Ovary (tissue), 9 donors: ENCODE results near the gene ST6GALNAC3. TPM values are rescaled to one million over a fixed set of nuclear protein-coding genes. Genes with fewer than 3 reads are reported as not detected.
"Not testable (repeated sequence)": the region's sequence is repeated elsewhere in the genome, so short reads cannot be mapped to it uniquely, and the experiment has no call there.

ENCODE experiments used
- DNase-seq, 5 donors: peaks; one replicate each; pipeline ENCODE4 v3.0.0-alpha.2; 2019 to 2020
- H3K27ac ChIP-seq, 2 donors: fragments of 200-600 bp; one replicate each; pipeline versions ENCODE4 v1.5.1 to v1.8.0; 2019 to 2022
- H3K27me3 ChIP-seq: fragments of 200-600 bp; one replicate; pipeline ENCODE4 v1.8.0; 2022
- H3K36me3 ChIP-seq: fragments of 200-600 bp; sonication (generic); one replicate; pipeline ENCODE4 v1.5.1; 2019
- H3K4me1 ChIP-seq: one replicate; pipeline ENCODE4 v1.8.1; 2013; ENCODE audit warnings: mild to moderate bottlenecking, moderate library complexity; ENCODE audit not compliant: insufficient read depth
- H3K4me3 ChIP-seq: fragments of 200-600 bp; sonication (generic); one replicate; pipeline ENCODE4 v1.5.1; 2017
- H3K9me3 ChIP-seq, 2 donors: fragments of 200-600 bp in 1 of 2; sonication (generic) in 1 of 2; one replicate each; pipeline versions ENCODE4 v1.5.1 to v1.8.1; 2013 to 2019; ENCODE audit warnings: mild to moderate bottlenecking in 1 of 2, moderate library complexity in 1 of 2
- EP300 ChIP-seq: sonication (generic); formaldehyde crosslinking; IDR thresholded peaks from one replicate; pipeline ENCODE4 v1.6.1; 2017; ENCODE audit warnings: antibody characterized with exemption
- POLR2A ChIP-seq: fragments of 450-650 bp; IDR thresholded peaks from one replicate; pipeline ENCODE4 v1.6.1; 2017; ENCODE audit warnings: antibody characterized with exemption, mild to moderate bottlenecking, moderate library complexity
- WGBS, 3 donors: extraction: QIAGEN DNeasy Blood & Tissue Kit in 1 of 3; methylation state at CpG; one replicate each; pipeline versions ENCODE4 v1.1.5 to v1.1.7; 2013 to 2017; 5-methylcytosine and 5-hydroxymethylcytosine counted together
- intact Hi-C, 4 donors: fragments of 100-400 bp; cut with DNase I; formaldehyde crosslinking; loops; one replicate each; pipeline versions ENCODE4 v1.11.0 to v1.15.1; 2022 to 2023
- polyA plus RNA-seq, 2 donors: library from polyadenylated mRNA; stranded (reverse); fragments of 200-250 nt in 1 of 2; fragments of 350-450 nt in 1 of 2; fragmentation: Illumina TruSeq in 1 of 2; extraction: RNeasy Lipid Tissue Mini Kit (QIAGEN cat#74804) in 1 of 2; gene quantifications; one replicate each; pipeline ENCODE4 v1.2.3, GENCODE V29; 2013 to 2014
- total RNA-seq, 7 donors: library from RNA; depleted of rRNA in 2 of 7; stranded (reverse); fragments of >200 nt in 2 of 7; fragmentation: NEBNext Ultra II Directional in 3 of 7; extraction: Animal tissue kit (Norgen Biotek cat#: 25700) in 3 of 7; gene quantifications; one replicate each; pipeline versions ENCODE4 v1.1.0 to v1.2.4, GENCODE V29; 2016 to 2023
- TF ChIP-seq, protein P1 (sequence below), 3 donors: fragments of 450-650 bp in 2 of 3; fragments of 200-600 bp in 1 of 3; IDR thresholded peaks; one replicate each; pipeline versions ENCODE4 v1.5.1 to v1.8.0; 2016 to 2022; ENCODE audit warnings: antibody characterized with exemption in 3 of 3, mild to moderate bottlenecking in 1 of 3
- donor health status: DM: no; HTN: no; CAD: no; lungs with moderate emphysema.
- donor health status: DM: no; HTN: no; CAD: no.
- donor health status: Bipolar disorder and iron deficiency.
- donor health status: DM: yes; HTN: yes; CAD: no.
- donor health status: DM: no; HTN: no; CAD: no.
- donor health status: DM: yes; HTN: yes; CAD: no.

ST6GALNAC3 gene
- total and polyA plus RNA-seq, 9 donors, result 1.9 to 6.7 (median 4.0) TPM

DNA sequence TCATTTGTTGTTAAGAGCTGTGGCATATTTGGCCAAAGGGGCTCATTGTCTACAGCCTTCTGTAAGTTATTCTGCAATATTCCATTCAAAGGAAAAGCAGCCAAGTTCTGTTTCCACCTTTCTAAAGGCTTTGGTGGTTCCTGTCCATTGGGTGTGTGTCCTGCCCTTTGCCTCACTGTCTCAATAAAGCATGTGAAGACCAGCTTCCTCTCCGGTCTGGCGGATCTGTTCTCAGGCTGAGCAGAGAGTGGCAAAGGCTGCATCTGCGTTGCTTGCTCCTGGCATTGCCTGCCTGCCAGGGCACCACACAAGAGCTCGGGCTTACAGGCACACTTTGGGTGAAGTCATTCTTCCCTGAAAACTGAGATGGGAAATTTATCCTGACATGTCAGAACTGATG is 34.9 kb downstream of the ST6GALNAC3 start:
- H3K27ac ChIP-seq, result no peak overlapping the region
- intact Hi-C loops, result no loop called here

DNA sequence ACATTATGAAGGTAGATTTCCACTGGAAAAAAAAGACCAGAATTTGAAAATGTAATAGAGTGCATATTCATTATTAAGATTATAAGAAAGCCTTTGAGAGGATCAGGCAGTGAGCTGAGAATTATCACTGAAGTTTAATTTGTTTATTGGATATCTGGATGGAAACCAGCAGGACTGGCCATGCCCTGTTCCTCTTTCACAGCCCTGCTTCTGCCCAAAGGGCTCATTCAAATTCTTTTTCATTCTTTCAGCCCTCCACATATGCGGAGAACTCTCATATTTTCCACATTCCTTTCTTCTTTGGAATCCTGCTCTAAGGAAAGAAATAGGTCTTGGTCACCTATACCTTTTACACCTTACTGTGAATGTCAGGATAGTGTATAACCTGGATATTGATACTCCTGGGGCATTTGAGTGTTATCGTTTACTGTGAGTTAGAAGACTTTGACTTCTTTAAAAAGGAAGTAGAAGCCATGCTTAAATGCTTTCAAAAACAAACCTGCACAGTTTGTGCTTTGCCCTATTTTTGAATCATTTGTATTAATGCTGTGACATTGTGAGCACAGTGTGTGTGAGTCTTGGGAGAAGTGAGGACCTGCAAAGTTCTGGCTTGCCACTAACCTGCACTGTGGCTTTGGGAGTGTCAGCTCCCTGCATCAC is 35.5 kb downstream of the ST6GALNAC3 start:
- Histone ChIP-seq H3K4me1 (no peaks in the 10 kb centered on the region), H3K27me3 (no peaks in the 10 kb centered on the region), H3K36me3 (no peaks in the 10 kb centered on the region), H3K9me3 (no peaks in the 10 kb centered on the region), H3K4me3 (no peak overlapping the region), H3K27ac (no peak overlapping the region)
- DNase-seq, result no peak
- TF ChIP-seq POLR2A (no peak), EP300 (no peak)
- TF ChIP-seq, protein P1, sequence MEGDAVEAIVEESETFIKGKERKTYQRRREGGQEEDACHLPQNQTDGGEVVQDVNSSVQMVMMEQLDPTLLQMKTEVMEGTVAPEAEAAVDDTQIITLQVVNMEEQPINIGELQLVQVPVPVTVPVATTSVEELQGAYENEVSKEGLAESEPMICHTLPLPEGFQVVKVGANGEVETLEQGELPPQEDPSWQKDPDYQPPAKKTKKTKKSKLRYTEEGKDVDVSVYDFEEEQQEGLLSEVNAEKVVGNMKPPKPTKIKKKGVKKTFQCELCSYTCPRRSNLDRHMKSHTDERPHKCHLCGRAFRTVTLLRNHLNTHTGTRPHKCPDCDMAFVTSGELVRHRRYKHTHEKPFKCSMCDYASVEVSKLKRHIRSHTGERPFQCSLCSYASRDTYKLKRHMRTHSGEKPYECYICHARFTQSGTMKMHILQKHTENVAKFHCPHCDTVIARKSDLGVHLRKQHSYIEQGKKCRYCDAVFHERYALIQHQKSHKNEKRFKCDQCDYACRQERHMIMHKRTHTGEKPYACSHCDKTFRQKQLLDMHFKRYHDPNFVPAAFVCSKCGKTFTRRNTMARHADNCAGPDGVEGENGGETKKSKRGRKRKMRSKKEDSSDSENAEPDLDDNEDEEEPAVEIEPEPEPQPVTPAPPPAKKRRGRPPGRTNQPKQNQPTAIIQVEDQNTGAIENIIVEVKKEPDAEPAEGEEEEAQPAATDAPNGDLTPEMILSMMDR (IDR thresholded peaks at IDR 0.05), result no peak
- 47 to 63% (median 48%) methylated on average over 2 of the region's 2 CpGs for WGBS, 3 donors
- intact Hi-C loops, result no loop called here

More for the DNA sequence above, 34.9 kb downstream of the ST6GALNAC3 start:
- TF ChIP-seq, protein P1 (IDR thresholded peaks at IDR 0.05), result no peak
- TF ChIP-seq EP300 (no peak), POLR2A (no peak)
- Histone ChIP-seq H3K27me3 (no peaks in the 10 kb centered on the region), H3K36me3 (no peaks in the 10 kb centered on the region), H3K9me3 (no peaks in the 10 kb centered on the region), H3K4me1 (no peaks in the 10 kb centered on the region), H3K4me3 (no peak overlapping the region)
- DNase-seq, result no peak
- WGBS, 3 donors, result 85 to 98% (median 95%) methylated on average over 4 of the region's 4 CpGs

DNA sequence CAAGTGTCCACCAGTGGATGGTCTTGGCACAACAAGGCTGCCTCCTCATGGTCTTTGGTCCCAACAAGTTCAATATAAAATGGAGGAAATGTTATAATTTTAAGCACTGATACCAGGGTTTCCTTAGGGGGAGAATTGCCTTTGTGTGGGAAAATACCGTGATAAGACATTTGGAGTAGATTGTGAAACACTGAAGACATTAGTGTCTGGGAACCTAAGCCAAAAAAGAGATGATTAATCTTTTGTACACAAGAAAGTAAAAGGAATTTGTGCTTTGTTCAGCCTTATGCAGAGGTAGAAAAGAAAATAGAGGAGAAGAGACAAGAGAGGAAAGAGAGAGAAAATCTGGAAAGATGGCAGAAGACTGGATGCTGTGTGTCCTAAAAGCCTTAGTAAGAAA is 36.1 kb downstream of the ST6GALNAC3 start:
- H3K4me3 ChIP-seq, result no peak overlapping the region
- 26 to 36% (median 32%) methylated on average over 1 of the region's 1 CpG for WGBS, 3 donors
- H3K27me3 ChIP-seq, result no peaks in the 10 kb centered on the region
- no peaks in the 10 kb centered on the region for H3K4me1 ChIP-seq
- TF ChIP-seq EP300 (no peak), POLR2A (no peak)
- TF ChIP-seq, protein P1 (IDR thresholded peaks at IDR 0.05), result no peak
- no peak for DNase-seq
- H3K9me3 ChIP-seq, result no peaks in the 10 kb centered on the region
- H3K36me3 ChIP-seq, result no peaks in the 10 kb centered on the region
- no peak overlapping the region for H3K27ac ChIP-seq
- intact Hi-C loops, result no loop called here

DNA sequence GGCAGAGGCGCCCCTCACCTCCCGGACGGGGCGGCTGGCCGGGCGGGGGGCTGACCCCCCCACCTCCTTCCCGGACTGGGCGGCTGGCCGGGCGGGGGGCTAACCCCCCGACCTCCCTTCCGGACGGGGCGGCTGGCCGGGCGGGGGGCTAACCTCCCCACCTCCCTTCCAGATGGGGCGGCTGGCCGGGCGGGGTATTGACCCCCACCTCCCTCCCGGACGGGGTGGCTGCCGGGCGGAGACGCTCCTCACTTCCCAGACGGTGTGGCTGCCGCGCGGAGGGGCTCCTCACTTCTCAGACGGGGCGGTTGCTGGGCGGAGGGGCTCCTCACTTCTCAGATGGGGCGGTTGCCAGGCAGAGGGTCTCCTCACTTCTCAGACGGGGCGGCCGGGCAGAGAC is 37.8 kb downstream of the ST6GALNAC3 start:
- 95 to 96% (median 96%) methylated on average over 15 to 31 of the region's 35 CpGs for WGBS, 3 donors

DNA sequence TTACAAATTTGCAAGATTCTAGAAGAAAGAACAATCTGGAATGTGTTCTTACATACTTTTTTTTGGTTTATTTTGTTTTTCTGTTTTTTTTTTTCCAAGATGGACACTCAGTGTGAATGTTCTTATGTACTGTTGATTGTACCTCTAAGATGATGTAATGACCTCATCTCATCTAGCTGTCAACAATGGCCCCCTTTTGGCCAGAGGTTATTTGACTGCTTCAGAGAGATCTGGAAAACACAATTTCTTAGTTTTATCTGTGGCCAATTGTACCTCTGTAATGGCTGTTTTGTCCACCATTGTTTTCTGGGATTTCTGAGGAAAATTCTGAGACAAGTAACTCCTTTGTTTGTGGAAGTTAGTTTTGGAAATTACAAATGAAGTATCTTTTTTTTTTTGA is 38.9 kb downstream of the ST6GALNAC3 start:
- Histone ChIP-seq H3K36me3 (no peaks in the 10 kb centered on the region), H3K4me3 (no peak overlapping the region), H3K27me3 (no peaks in the 10 kb centered on the region), H3K9me3 (no peaks in the 10 kb centered on the region), H3K4me1 (no peaks in the 10 kb centered on the region), H3K27ac (no peak overlapping the region)
- no peak for TF ChIP-seq POLR2A
- TF ChIP-seq, protein P1 (IDR thresholded peaks at IDR 0.05), result no peak
- intact Hi-C loops, result no loop called here
- no peak for DNase-seq

More for the DNA sequence above, 37.8 kb downstream of the ST6GALNAC3 start:
- H3K4me3 ChIP-seq, H3K4me1 ChIP-seq, H3K36me3 ChIP-seq, intact Hi-C loops, DNase-seq, H3K9me3 ChIP-seq, H3K27ac ChIP-seq, H3K27me3 ChIP-seq: not testable (repeated sequence)
